Neuronal stem cell (in vitro differentiated cells): ENCODE data around the gene SLC22A3.

Source experiments
- DNase-seq: peaks from one replicate; pipeline ENCODE4 v3.0.0-alpha.2; 2013; ENCODE audit warnings: low spot score
- H2AFZ ChIP-seq: one replicate; pipeline ENCODE4 v1.6.1; 2013; ENCODE audit warnings: mild to moderate bottlenecking, low read length, inconsistent platforms
- H2AK5ac ChIP-seq: 2 replicates; pipeline ENCODE4 v1.6.1; 2013; ENCODE audit warnings: low read depth, mild to moderate bottlenecking, inconsistent platforms, low read length, moderate library complexity, mixed read lengths
- H2BK120ac ChIP-seq: 2 replicates; pipeline ENCODE4 v1.6.1; 2013; ENCODE audit warnings: low read depth, mild to moderate bottlenecking, inconsistent platforms, low read length, moderate library complexity, mixed read lengths
- H2BK12ac ChIP-seq: one replicate; pipeline ENCODE4 v1.6.1; 2013; ENCODE audit warnings: low read length, inconsistent platforms
- H2BK15ac ChIP-seq: 2 replicates; pipeline ENCODE4 v1.6.1; 2013; ENCODE audit warnings: mild to moderate bottlenecking, low read length, inconsistent platforms, mixed read lengths
- H2BK5ac ChIP-seq: one replicate; pipeline ENCODE4 v1.6.1; 2013; ENCODE audit warnings: inconsistent platforms, mild to moderate bottlenecking, low read length, moderate library complexity
- H3K14ac ChIP-seq: one replicate; pipeline ENCODE4 v1.6.1; 2013; ENCODE audit warnings: low read length, inconsistent platforms
- H3K18ac ChIP-seq: 2 replicates; pipeline ENCODE4 v1.6.1; 2013; ENCODE audit warnings: low read length, inconsistent platforms
- H3K23ac ChIP-seq: 2 replicates; pipeline ENCODE4 v1.6.1; 2013; ENCODE audit warnings: low read depth, mild to moderate bottlenecking, mixed read lengths, low read length, inconsistent platforms; ENCODE audit not compliant: poor library complexity
- H3K27ac ChIP-seq: replicated peaks from 3 replicates; pipeline ENCODE4 v1.5.1; 2013; ENCODE audit warnings: low read length, inconsistent platforms
- H3K27me3 ChIP-seq, 3 experiments: 2 replicates each; pipeline ENCODE4 v1.6.1; 2013; ENCODE audit warnings: low read length in 3 of 3, mild to moderate bottlenecking in 2 of 3, inconsistent platforms in 1 of 3, low read depth in 1 of 3, mixed read lengths in 1 of 3, moderate library complexity in 1 of 3; ENCODE audit not compliant: control insufficient read depth in 3 of 3, insufficient read depth in 3 of 3
- H3K36me3 ChIP-seq, 2 donors: replicated peaks in 1 of 2; 2 replicates each; pipeline ENCODE4 v1.6.1; 2013; ENCODE audit warnings: low read length in 2 of 2; ENCODE audit not compliant: control insufficient read depth in 2 of 2, insufficient read depth in 2 of 2
- H3K4ac ChIP-seq: 2 replicates; pipeline ENCODE4 v1.6.1; 2013; ENCODE audit warnings: inconsistent platforms, mild to moderate bottlenecking, low read length, moderate library complexity
- H3K4me1 ChIP-seq, 2 donors: 1 replicate in 1 of 2; 2 replicates in 1 of 2; pipeline ENCODE4 v1.6.1; 2013; ENCODE audit warnings: low read length in 2 of 2, low read depth in 1 of 2; ENCODE audit not compliant: control insufficient read depth in 2 of 2, insufficient read depth in 1 of 2
- H3K4me2 ChIP-seq: one replicate; pipeline ENCODE4 v1.6.1; 2013; ENCODE audit warnings: mild to moderate bottlenecking, low read length, inconsistent platforms; ENCODE audit not compliant: insufficient read depth, poor library complexity, severe bottlenecking
- H3K4me3 ChIP-seq, 2 donors: 2 replicates each; pipeline ENCODE4 v1.5.1; 2013; ENCODE audit warnings: low read length in 2 of 2, mild to moderate bottlenecking in 2 of 2, inconsistent platforms in 1 of 2, moderate library complexity in 1 of 2
- H3K79me1 ChIP-seq: one replicate; pipeline ENCODE4 v1.6.1; 2013; ENCODE audit warnings: low read depth, mild to moderate bottlenecking, inconsistent platforms, low read length, moderate library complexity
- H3K9ac ChIP-seq: one replicate; pipeline ENCODE4 v1.6.1; 2013; ENCODE audit warnings: mild to moderate bottlenecking, low read depth, low read length, inconsistent platforms; ENCODE audit not compliant: poor library complexity
- H3K9me3 ChIP-seq, 2 donors: replicated peaks in 1 of 2; 2 replicates each; pipeline versions ENCODE3 to v1.6.1; 2013; ENCODE audit warnings: low read length in 2 of 2, mild to moderate bottlenecking in 2 of 2, inconsistent platforms in 1 of 2, low read depth in 1 of 2, mixed read lengths in 1 of 2, moderate library complexity in 1 of 2; ENCODE audit not compliant: control insufficient read depth in 2 of 2, insufficient read depth in 1 of 2
- H4K8ac ChIP-seq: one replicate; pipeline ENCODE4 v1.6.1; 2013; ENCODE audit warnings: low read depth, mild to moderate bottlenecking, inconsistent platforms, low read length, moderate library complexity
- H4K91ac ChIP-seq: one replicate; pipeline ENCODE4 v1.6.1; 2013; ENCODE audit warnings: low read length, low read depth, mild to moderate bottlenecking, inconsistent platforms; ENCODE audit not compliant: poor library complexity
- WGBS, 2 donors: extraction: QIAGEN DNeasy Blood & Tissue Kit; methylation state at CpG; one replicate each; pipeline ENCODE4 v1.1.7; 2013; ENCODE audit warnings: missing lambda C conversion rate in 2 of 2, mixed read lengths in 1 of 2; ENCODE audit not compliant: insufficient read length in 2 of 2, insufficient replicate concordance in 1 of 2; ENCODE audit errors: extremely low coverage in 2 of 2; 5-methylcytosine and 5-hydroxymethylcytosine counted together

SLC22A3 gene

DNA sequence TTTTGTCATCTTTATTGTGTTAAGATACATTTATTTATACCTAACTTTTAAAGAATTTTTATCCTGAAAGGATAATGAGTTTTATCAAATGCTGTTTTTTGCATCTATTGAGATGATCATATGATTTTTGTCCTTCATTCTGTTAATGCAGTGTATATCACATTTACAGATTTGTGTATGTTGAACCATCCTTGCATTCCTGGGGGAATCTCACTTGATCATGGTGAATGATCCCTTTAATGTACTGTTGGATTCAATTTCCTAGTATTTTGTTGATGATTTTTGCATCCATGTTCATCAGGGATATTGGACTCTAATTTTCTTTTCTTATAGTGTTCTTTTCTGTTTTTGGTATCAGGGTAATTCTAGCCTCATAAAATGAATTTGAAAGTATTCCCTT is 38.5 kb upstream of the SLC22A3 start:
- Histone ChIP-seq H3K4me3 (no peak overlapping the region), H3K4me1 (no peaks in the 10 kb centered on the region), H4K91ac (no peak overlapping the region), H3K23ac (no peak overlapping the region), H3K14ac (no peak overlapping the region), H2AK5ac (no peak overlapping the region), H2BK15ac (no peak overlapping the region), H3K4me2 (no peak overlapping the region), H3K18ac (no peak overlapping the region), H3K9me3 (peaks cover 0 to 4% of the 10 kb centered on the region in 2 donors), H2BK12ac (no peak overlapping the region), H2BK5ac (no peak overlapping the region), H3K4ac (no peak overlapping the region), H4K8ac (no peak overlapping the region), H3K79me1 (no peaks in the 10 kb centered on the region), H3K27me3 (no peaks in the 10 kb centered on the region), H2BK120ac (no peak overlapping the region), H3K36me3 (no peaks in the 10 kb centered on the region), H3K9ac (no peak overlapping the region), H2AFZ (no peak overlapping the region), H3K27ac (no peak overlapping the region)
- no peak for DNase-seq

DNA sequence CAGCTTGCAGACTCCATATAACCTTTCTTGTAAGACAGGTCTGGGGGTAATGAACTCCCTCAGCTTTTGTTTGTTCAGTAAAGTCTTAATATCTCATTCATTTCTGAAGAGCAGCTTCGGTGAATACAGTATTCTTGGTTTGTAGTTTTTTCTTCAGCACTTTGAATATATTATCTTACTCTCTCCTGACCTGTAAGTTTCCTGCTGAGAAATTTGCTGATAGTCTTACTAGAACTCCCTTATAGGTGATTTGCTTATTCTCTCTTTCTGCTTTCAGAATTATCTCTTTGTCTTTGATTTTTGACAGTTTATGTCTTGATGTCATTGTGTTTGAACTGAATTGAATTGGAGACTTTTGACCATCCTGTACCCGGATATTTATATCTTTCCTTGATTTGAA is 35.3 kb upstream of the SLC22A3 start:
- Histone ChIP-seq H3K4me3 (no peak overlapping the region), H3K4me2 (no peak overlapping the region), H2BK120ac (no peak overlapping the region), H3K4ac (no peak overlapping the region), H4K91ac (no peak overlapping the region), H3K27me3 (no peaks in the 10 kb centered on the region), H2AK5ac (no peak overlapping the region), H3K27ac (no peak overlapping the region), H3K9ac (no peak overlapping the region), H4K8ac (no peak overlapping the region), H3K23ac (no peak overlapping the region), H3K4me1 (no peaks in the 10 kb centered on the region), H2BK15ac (no peak overlapping the region), H3K79me1 (no peaks in the 10 kb centered on the region), H3K9me3 (peaks cover 0 to 4% of the 10 kb centered on the region in 2 donors), H2AFZ (no peak overlapping the region), H2BK12ac (no peak overlapping the region), H3K18ac (no peak overlapping the region), H3K14ac (no peak overlapping the region), H3K36me3 (no peaks in the 10 kb centered on the region), H2BK5ac (no peak overlapping the region)
- WGBS, 2 donors = no CpG with 5 or more reads among the region's 2 CpGs
- DNase-seq = no peak

GRCh38 chr6:160315310-160315709 is 32.9 kb upstream of the SLC22A3 start:
- Histone ChIP-seq H3K27ac (no peak overlapping the region), H2BK15ac (no peak overlapping the region), H3K9me3 (peaks cover 0 to 4% of the 10 kb centered on the region in 2 donors), H3K4me3 (no peak overlapping the region), H3K14ac (no peak overlapping the region), H3K4me2 (no peak overlapping the region), H2AK5ac (no peak overlapping the region), H3K4ac (no peak overlapping the region), H3K23ac (no peak overlapping the region), H3K9ac (no peak overlapping the region), H3K79me1 (no peaks in the 10 kb centered on the region), H3K4me1 (no peaks in the 10 kb centered on the region), H2BK12ac (no peak overlapping the region), H4K91ac (no peak overlapping the region), H2BK120ac (no peak overlapping the region), H3K36me3 (no peaks in the 10 kb centered on the region), H3K18ac (no peak overlapping the region), H2BK5ac (no peak overlapping the region), H2AFZ (no peak overlapping the region), H4K8ac (no peak overlapping the region), H3K27me3 (no peaks in the 10 kb centered on the region)
- no peak for DNase-seq
- WGBS, 2 donors = no CpG with 5 or more reads among the region's 1 CpG

DNA sequence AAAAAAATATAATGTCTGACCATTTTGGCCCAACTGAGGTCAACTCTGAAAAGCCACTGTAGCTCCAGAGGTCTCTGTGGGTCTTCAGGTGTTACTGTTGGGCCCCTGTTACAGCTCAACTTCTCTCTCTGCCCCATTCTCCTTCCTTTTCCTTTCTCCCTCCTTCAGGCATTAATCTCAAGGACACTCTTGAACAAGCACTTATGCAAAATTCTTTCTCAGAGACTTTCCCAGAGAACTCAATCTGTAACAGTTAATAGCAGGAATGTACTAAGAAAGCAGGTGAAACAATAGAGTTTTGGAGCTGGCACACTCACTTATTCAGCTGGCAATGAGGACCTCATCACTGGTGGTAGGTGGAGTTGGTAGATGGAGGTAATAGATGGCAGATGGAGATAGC is 31.9 kb upstream of the SLC22A3 start:
- DNase-seq = no peak

More for the DNA sequence above, 31.9 kb upstream of the SLC22A3 start:
- Histone ChIP-seq H2AFZ (no peak overlapping the region), H3K4me3 (no peak overlapping the region), H2BK12ac (no peak overlapping the region), H2AK5ac (no peak overlapping the region), H3K9ac (no peak overlapping the region), H4K8ac (no peak overlapping the region), H3K27ac (no peak overlapping the region), H3K14ac (no peak overlapping the region), H3K23ac (no peak overlapping the region), H3K18ac (no peak overlapping the region), H3K4ac (no peak overlapping the region), H3K27me3 (no peaks in the 10 kb centered on the region), H2BK5ac (no peak overlapping the region), H3K4me1 (no peaks in the 10 kb centered on the region), H3K79me1 (no peaks in the 10 kb centered on the region), H2BK120ac (no peak overlapping the region), H4K91ac (no peak overlapping the region), H3K9me3 (peaks cover 0 to 4% of the 10 kb centered on the region in 2 donors), H2BK15ac (no peak overlapping the region), H3K36me3 (no peaks in the 10 kb centered on the region), H3K4me2 (no peak overlapping the region)
